Natural killer cell (primary cell): ENCODE measurements around the gene MRPL33. TPM values are rescaled to one million over a fixed set of nuclear protein-coding genes. Genes with fewer than 3 reads are reported as not detected.

Experiments
- ATAC-seq, 3 donors: fragments of 150-1000 bp in 2 of 3; fragments of 200-7000 bp in 1 of 3; cut with Tn5 transposase; 1 replicate in 1 of 3; 2 replicates in 2 of 3; pipeline ENCODE4 v1.10.0; 2021; ENCODE audit warnings: mild to moderate bottlenecking in 2 of 3, moderate library complexity in 2 of 3
- DNase-seq, 2 donors: peaks; one replicate each; pipeline versions ENCODE4 v3.0.0 to v3.0.0-alpha.2; 2013 to 2021; ENCODE audit warnings: mixed read lengths in 1 of 2
- H3K27ac ChIP-seq: one replicate; pipeline ENCODE4 v1.5.1; 2013; ENCODE audit warnings: mild to moderate bottlenecking, low read length
- H3K27me3 ChIP-seq: one replicate; pipeline ENCODE4 v1.6.1; 2013; ENCODE audit warnings: low read length; ENCODE audit not compliant: control insufficient read depth, insufficient read depth
- H3K36me3 ChIP-seq: one replicate; pipeline ENCODE4 v1.6.1; 2013; ENCODE audit warnings: low read length; ENCODE audit not compliant: control insufficient read depth, insufficient read depth
- H3K4me1 ChIP-seq: one replicate; pipeline ENCODE4 v1.6.1; 2013; ENCODE audit warnings: low read length; ENCODE audit not compliant: control insufficient read depth, insufficient read depth
- H3K4me3 ChIP-seq: one replicate; pipeline ENCODE4 v1.5.1; 2013; ENCODE audit warnings: low read length
- H3K9me3 ChIP-seq: one replicate; pipeline ENCODE4 v1.6.1; 2013; ENCODE audit warnings: low read length; ENCODE audit not compliant: control insufficient read depth, insufficient read depth
- H3K27ac Mint-ChIP-seq, 2 donors: one replicate each; pipeline ENCODE4 v1.8.0; 2022; ENCODE audit warnings: mild to moderate bottlenecking in 2 of 2, mixed read lengths in 2 of 2, moderate library complexity in 1 of 2
- H3K27me3 Mint-ChIP-seq, 2 donors: one replicate each; pipeline ENCODE4 v1.8.0; 2022; ENCODE audit warnings: low read depth in 2 of 2, mixed read lengths in 2 of 2
- H3K36me3 Mint-ChIP-seq: one replicate; pipeline ENCODE4 v1.8.0; 2022; ENCODE audit warnings: mixed read lengths
- H3K4me1 Mint-ChIP-seq, 2 donors: one replicate each; pipeline ENCODE4 v1.8.0; 2022; ENCODE audit warnings: mixed read lengths in 2 of 2
- H3K4me3 Mint-ChIP-seq: one replicate; pipeline ENCODE4 v1.8.0; 2022; ENCODE audit warnings: mild to moderate bottlenecking, moderate library complexity, mixed read lengths
- H3K9me3 Mint-ChIP-seq, 2 donors: one replicate each; pipeline ENCODE4 v1.8.0; 2022; ENCODE audit warnings: mixed read lengths in 2 of 2
- CTCF ChIP-seq: fragments of 200-600 bp; IDR thresholded peaks from one replicate; pipeline ENCODE4 v1.8.0; 2022; ENCODE audit warnings: antibody characterized with exemption
- WGBS: methylation state at CpG from one replicate; pipeline ENCODE4 v1.1.7; 2013; ENCODE audit warnings: missing lambda C conversion rate; ENCODE audit not compliant: insufficient coverage; 5-methylcytosine and 5-hydroxymethylcytosine counted together
- intact Hi-C: fragments of 100-400 bp; cut with micrococcal nuclease; formaldehyde crosslinking; loops from one replicate; pipeline ENCODE4 v1.14.2; 2022
- total RNA-seq, 4 donors: library from RNA; stranded (reverse); fragments of 120-200 nt in 1 of 4; gene quantifications; one replicate each; pipeline versions ENCODE4 v1.2.3 to v1.2.4, GENCODE V29; 2013 to 2022

Gene MRPL33
- total RNA-seq, 3 donors from 2014 or later (not counting 1 experiment from before 2014, with no cell fraction given), result 21.5 to 28.5 (median 27.3) TPM

DNA sequence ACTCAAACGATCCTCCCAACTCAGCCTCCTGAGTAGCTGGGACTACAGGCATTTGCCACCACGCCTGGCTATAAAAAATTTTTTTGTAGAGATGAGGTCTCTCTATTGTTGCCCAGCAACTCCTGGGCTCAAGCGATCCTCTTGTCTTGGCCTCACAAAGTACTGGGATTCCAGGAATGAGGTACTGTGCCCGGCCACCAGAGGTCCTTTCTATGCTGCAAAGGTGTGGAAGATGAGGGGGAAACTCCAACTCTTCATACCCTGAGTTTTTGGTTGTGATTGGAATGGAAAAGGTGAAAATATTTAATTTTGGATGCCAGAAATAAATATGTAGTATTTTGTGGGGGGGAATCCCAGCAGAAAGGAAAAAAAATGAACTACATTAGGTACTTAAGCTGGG lies 36.0 kb downstream of the MRPL33 start:
- no peak overlapping the region for H3K4me3 ChIP-seq
- TF ChIP-seq CTCF, result no peak
- H3K9me3 Mint-ChIP-seq, result no peaks in the 10 kb centered on the region
- H3K36me3 ChIP-seq, result no peaks in the 10 kb centered on the region
- no peaks in the 10 kb centered on the region for H3K27me3 Mint-ChIP-seq
- peaks cover 0 to 6% of the 10 kb centered on the region in 2 donors for H3K4me1 Mint-ChIP-seq
- DNase-seq (peak in 1 of 2 donors; percentile 38), ATAC-seq (no peak)
- peaks cover 4% of the 10 kb centered on the region for H3K4me1 ChIP-seq
- H3K27me3 ChIP-seq, result no peaks in the 10 kb centered on the region
- no peaks in the 10 kb centered on the region for H3K9me3 ChIP-seq
- intact Hi-C loops, result no loop called here
- no peaks in the 10 kb centered on the region for H3K36me3 Mint-ChIP-seq
- H3K4me3 Mint-ChIP-seq, result no peak overlapping the region
- H3K27ac ChIP-seq, result no peak overlapping the region
- no peak overlapping the region for H3K27ac Mint-ChIP-seq
- WGBS, result 92% methylated on average over 4 of the region's 4 CpGs

DNA sequence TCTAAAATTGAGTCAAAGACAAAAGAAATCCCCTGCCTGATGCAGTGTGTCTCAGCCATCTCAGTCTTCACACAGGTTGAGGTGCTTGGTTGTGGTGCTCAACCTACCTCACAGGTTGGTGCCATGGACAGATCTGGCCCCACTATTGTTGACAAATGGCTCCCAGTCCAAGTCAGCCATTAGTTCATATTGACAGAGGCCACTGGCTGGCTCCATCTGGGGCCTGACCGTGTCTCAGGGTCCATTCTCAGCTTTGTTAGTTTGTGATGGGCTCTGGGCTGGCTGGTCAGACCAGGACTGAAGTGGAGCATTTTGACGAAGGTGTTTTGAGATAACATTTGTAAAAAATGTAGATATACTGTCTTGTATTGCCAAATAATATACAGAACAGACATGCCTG lies 36.9 kb downstream of the MRPL33 start:
- Mint-ChIP-seq H3K27me3 (no peaks in the 10 kb centered on the region), H3K9me3 (no peaks in the 10 kb centered on the region), H3K4me1 (peaks cover 0 to 6% of the 10 kb centered on the region in 2 donors), H3K36me3 (no peaks in the 10 kb centered on the region), H3K27ac (no peak overlapping the region), H3K4me3 (no peak overlapping the region)
- no peaks in the 10 kb centered on the region for H3K9me3 ChIP-seq
- ATAC-seq, result no peak
- H3K27ac ChIP-seq, result no peak overlapping the region
- intact Hi-C loops, result no loop called here
- no peak for TF ChIP-seq CTCF
- H3K27me3 ChIP-seq, result no peaks in the 10 kb centered on the region
- H3K4me1 ChIP-seq, result peaks cover 4% of the 10 kb centered on the region
- 88% methylated on average over 1 of the region's 2 CpGs for WGBS
- no peak for DNase-seq
- no peak overlapping the region for H3K4me3 ChIP-seq
- H3K36me3 ChIP-seq, result no peaks in the 10 kb centered on the region

DNA sequence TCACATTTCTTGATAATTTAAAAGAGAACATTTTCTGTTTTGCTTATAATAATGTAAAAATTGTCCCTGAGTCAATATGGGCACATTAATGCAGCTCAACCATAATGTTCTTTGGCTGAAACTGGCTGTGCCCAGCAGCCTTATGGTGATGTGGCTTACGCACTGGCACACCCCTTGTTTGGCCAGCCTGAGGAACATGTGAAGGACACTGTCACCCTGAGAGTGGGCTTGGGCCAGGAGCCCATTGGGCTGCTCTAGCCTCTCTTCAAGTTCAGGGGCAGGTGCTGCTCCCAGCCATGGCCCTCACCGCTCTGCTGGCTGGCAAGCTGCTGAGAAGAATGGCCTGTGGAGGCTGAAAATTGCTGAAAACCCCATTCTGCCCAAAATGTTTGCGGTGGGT lies 37.5 kb downstream of the MRPL33 start:
- H3K4me3 ChIP-seq, result no peak overlapping the region

More for the DNA sequence above, 37.5 kb downstream of the MRPL33 start:
- no peak for TF ChIP-seq CTCF
- Histone ChIP-seq H3K4me1 (peaks cover 4% of the 10 kb centered on the region), H3K36me3 (no peaks in the 10 kb centered on the region), H3K27ac (no peak overlapping the region), H3K9me3 (no peaks in the 10 kb centered on the region), H3K27me3 (no peaks in the 10 kb centered on the region)
- DNase-seq (no peak), ATAC-seq (no peak)
- no peak overlapping the region for H3K4me3 Mint-ChIP-seq
- H3K9me3 Mint-ChIP-seq, result no peaks in the 10 kb centered on the region
- intact Hi-C loops, result no loop called here
- H3K36me3 Mint-ChIP-seq, result no peaks in the 10 kb centered on the region
- peaks cover 0 to 6% of the 10 kb centered on the region in 2 donors for H3K4me1 Mint-ChIP-seq
- WGBS, result 99% methylated on average over 3 of the region's 3 CpGs
- no peaks in the 10 kb centered on the region for H3K27me3 Mint-ChIP-seq
- no peak overlapping the region for H3K27ac Mint-ChIP-seq
